NCI-H2107 treated with DMSO at 0.1 percent for 48 hours (cell line): ENCODE results near the gene UNC5B.

ENCODE experiments used
- DNase-seq: peaks from one replicate; lab custom pipeline; 2025; ENCODE audit not compliant: unreplicated experiment; lab: John Stamatoyannopoulos, UW

The UNC5B gene

GRCh38 chr10:71279590-71280170 lies 67.3 kb downstream of the UNC5B start:
- DNase-seq, result no peak

GRCh38 chr10:71280216-71280615 lies 67.8 kb downstream of the UNC5B start:
- DNase-seq, result no peak

- no peak for DNase-seq
These were observed 68.5 kb downstream of the UNC5B start for GRCh38 chr10:71280825-71281224.

- DNase-seq, result no peak
These were observed 69.4 kb downstream of the UNC5B start for GRCh38 chr10:71281646-71282322.

GRCh38 chr10:71282323-71282680 lies 69.9 kb downstream of the UNC5B start:
- DNase-seq, result no peak

GRCh38 chr10:71283410-71283809 lies 71.0 kb downstream of the UNC5B start:
- DNase-seq, result no peak

GRCh38 chr10:71283876-71284275 lies 71.5 kb downstream of the UNC5B start:
- no peak for DNase-seq

- DNase-seq, result no peak
These were observed 72.3 kb downstream of the UNC5B start for GRCh38 chr10:71284544-71285179.

DNA sequence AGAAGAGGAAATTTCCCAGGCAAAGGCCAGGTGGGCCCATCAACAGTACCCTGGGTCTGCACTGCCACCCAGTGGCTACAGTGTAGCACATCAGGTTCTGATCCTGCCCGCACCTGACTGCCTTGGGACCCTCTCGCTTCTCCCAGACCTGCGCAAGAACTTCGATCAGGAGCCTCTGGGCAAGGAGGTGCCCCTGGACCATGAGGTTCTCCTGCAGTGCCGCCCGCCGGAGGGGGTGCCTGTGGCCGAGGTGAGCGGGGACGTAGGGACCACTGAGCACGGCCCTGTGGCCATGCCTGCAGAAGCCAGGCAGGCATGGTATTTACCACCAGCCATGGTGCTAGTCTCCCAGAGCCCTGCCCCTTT lies 72.8 kb downstream of the UNC5B start:
- no peak for DNase-seq

DNA sequence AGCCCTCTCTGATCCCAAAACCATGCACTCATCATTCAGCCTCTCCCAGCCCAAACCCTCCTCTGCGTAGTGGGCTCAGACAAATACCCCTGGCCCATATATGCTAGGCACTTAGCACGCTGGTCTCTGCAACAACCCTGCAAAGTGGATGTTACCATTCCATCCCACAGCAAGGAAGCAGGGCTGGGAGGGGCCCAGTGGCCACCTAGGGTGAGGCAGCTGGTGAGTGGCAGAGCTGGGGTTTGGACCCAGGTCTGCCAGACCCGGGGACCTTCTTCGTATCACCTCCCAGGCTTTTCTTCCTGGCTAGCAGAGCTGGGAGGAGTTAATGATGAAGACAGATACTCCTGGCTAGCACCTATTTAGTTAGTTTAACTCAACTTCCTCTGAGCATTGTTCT lies 73.6 kb downstream of the UNC5B start:
- DNase-seq, result no peak

DNA sequence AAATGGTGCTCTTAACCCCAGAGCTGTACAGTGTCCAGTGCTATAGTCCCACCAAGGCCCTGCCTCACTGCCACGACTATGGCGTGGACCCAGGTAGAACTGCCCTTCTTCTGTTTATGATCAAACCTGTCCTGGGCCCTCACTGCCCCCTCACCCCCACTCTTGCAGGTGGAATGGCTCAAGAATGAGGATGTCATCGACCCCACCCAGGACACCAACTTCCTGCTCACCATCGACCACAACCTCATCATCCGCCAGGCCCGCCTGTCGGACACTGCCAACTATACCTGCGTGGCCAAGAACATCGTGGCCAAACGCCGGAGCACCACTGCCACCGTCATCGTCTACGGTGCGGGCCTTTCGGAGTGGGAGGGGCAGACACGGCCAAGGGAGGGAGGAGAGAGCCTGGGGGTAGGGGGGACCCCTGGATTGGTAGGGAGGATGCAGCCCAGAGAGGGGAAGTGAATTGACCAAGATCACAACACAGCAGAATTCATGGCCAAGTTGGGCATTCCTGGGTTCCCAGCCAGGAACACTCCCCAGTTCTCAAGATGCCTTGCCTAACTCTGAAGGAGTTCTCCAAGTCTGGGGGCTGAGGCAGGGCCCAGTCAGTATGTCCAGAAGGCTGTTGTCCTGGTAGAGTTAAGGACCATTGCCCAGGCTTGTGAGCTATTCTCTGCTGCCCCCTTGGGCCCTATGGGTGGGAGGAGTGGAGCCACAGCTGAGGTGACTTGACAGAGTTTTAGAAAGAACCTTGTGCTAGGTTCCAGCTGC lies 74.3 kb downstream of the UNC5B start:
- no peak for DNase-seq

DNA sequence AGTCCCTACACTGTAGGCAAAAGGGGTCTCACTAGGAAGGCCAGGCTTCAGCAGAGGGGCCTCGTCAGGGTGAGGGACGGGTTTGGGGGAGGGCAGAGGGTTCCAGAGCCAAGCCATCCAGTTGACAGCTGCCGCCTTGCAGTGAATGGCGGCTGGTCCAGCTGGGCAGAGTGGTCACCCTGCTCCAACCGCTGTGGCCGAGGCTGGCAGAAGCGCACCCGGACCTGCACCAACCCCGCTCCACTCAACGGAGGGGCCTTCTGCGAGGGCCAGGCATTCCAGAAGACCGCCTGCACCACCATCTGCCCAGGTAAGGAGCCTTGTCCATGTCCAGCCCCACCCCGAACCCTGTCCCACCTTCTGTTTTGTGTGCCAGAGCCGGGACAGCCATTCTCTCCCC lies 75.1 kb downstream of the UNC5B start:
- no peak for DNase-seq

GRCh38 chr10:71288461-71288860 lies 76.1 kb downstream of the UNC5B start:
- DNase-seq, result no peak

- no peak for DNase-seq
These were observed 77.2 kb downstream of the UNC5B start for GRCh38 chr10:71289421-71290130.

GRCh38 chr10:71290331-71290730 lies 78.0 kb downstream of the UNC5B start:
- DNase-seq, result no peak

DNA sequence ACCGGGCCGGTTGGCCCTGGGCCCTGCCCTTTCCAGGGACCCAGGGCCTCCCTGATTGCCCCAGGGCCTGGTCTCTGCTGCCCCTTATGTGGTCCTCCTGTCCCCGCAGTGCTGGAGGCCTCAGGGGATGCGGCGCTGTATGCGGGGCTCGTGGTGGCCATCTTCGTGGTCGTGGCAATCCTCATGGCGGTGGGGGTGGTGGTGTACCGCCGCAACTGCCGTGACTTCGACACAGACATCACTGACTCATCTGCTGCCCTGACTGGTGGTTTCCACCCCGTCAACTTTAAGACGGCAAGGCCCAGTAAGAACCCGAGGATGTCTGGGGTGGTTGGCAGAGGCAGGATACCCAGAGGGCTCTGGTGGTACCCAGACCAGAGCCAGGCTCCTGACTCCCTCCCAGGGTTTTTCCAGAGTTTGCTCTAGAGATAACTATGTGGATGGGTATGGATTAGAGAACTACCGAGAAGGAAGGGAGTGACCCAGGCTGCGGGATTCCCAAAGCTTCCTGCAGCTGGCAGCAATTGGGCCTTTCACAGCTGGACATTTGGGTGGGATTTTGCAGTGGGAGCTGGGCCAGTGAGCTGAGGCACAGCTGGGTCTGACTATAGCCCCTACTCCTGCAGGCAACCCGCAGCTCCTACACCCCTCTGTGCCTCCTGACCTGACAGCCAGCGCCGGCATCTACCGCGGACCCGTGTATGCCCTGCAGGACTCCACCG lies 78.6 kb downstream of the UNC5B start:
- DNase-seq, result no peak

DNA sequence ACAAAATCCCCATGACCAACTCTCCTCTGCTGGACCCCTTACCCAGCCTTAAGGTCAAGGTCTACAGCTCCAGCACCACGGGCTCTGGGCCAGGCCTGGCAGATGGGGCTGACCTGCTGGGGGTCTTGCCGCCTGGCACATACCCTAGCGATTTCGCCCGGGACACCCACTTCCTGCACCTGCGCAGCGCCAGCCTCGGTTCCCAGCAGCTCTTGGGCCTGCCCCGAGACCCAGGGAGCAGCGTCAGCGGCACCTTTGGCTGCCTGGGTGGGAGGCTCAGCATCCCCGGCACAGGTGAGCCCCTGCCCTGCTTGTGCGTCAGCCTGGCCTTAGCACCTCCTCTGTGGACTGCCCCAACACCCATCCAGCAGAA lies 79.1 kb downstream of the UNC5B start:
- no peak for DNase-seq

DNA sequence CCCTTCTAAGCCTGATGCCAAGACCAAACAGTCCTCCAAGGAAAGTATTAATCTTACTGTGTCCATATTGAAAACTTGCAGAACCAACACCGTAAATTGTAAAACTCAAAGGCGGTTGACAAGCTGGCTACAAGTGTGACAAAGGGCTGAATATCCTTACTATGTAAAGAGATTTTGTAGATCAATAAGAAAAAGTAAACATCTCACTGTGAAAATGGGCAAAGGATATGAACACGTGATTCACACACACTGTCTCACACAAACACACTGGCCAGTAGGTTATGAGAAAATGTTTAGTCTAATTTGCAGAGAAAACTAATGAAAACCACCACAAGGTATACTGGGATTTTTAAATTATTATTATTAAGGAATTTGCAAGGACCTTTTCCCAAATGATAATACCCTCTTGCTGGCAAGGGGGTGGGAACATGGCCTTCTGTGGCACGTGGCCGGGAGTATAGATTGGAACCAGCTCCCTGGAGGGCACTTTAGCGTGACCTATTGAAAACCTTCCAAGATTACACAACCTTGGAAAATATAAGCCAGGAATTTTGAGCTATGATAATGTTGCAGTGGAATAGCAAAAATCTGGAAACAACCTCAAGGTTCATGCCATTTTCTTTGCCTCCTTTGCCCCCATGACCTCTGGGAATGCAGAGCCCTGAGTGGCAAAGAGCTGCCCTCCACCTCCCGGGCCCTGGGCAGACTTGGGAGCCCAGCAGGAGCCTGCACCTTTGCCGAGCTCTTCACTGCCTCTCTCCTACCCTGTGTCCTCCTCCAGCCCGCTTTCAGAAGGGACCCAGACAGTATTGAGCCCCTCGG lies 80.5 kb downstream of the UNC5B start:
- no peak for DNase-seq

- no peak for DNase-seq
These were observed 81.2 kb downstream of the UNC5B start for GRCh38 chr10:71293446-71294084.
